ENCODE data around the gene GASK1B. TPM values are rescaled to one million over a fixed set of nuclear protein-coding genes. Genes with fewer than 3 reads are reported as not detected.

Gene GASK1B
- total and polyA plus RNA-seq, 2 donors (not counting 1 experiment from before 2014, with no cell fraction given) = 23.6 to 51.6 TPM

GRCh38 chr4:158134222-158134621, 38.6 kb downstream of the GASK1B start:
- no peak overlapping the region for H3K9ac ChIP-seq (ENCODE audit: insufficient read depth, low read length)
- H3K4me3 ChIP-seq (replicated peaks in 1 of 4; ENCODE audit: control extremely low read depth in 1 of 4, insufficient read depth in 1 of 4, low read depth in 3 of 4, low read length in 4 of 4) = no peak overlapping the region
- no peak overlapping the region for H2AFZ ChIP-seq (ENCODE audit: low read length)
- H3K79me2 ChIP-seq (ENCODE audit: control insufficient read depth, insufficient read depth, low read length) = no peaks in the 10 kb centered on the region
- no peak overlapping the region for H3K27ac ChIP-seq (ENCODE audit: insufficient read depth, low read length)
- no peak for DNase-seq (ENCODE audit: low read depth in 2 of 2)
- H4K20me1 ChIP-seq (ENCODE audit: control insufficient read depth, extremely low read depth, insufficient read depth, low read length) = no peaks in the 10 kb centered on the region
- no peaks in the 10 kb centered on the region for H3K4me1 ChIP-seq (ENCODE audit: control insufficient read depth, extremely low read depth, insufficient read depth, low read length)
- no peaks in the 10 kb centered on the region for H3K9me3 ChIP-seq (ENCODE audit: control insufficient read depth, insufficient read depth, low read depth, low read length)
- no peak overlapping the region for H3K4me2 ChIP-seq (ENCODE audit: extremely low read depth, insufficient read depth, low read length)
- TF ChIP-seq EZH2 (IDR thresholded peaks at IDR 0.05; ENCODE audit: low read length, missing control alignments) = no peak
- TF ChIP-seq CTCF (conservative IDR thresholded peaks at IDR 0.05 in 1 of 2, IDR thresholded peaks at IDR 0.05 in 1 of 2; ENCODE audit: low read depth in 1 of 2, low read length in 2 of 2) = no peak
- H3K27me3 ChIP-seq (ENCODE audit: control insufficient read depth, insufficient read depth, low read length) = no peaks in the 10 kb centered on the region
- no peaks in the 10 kb centered on the region for H3K36me3 ChIP-seq (ENCODE audit: control insufficient read depth, insufficient read depth, low read length)

GRCh38 chr4:158133551-158133950, 39.3 kb downstream of the GASK1B start:
- DNase-seq (ENCODE audit: low read depth in 2 of 2) = no peak
- H4K20me1 ChIP-seq (ENCODE audit: control insufficient read depth, extremely low read depth, insufficient read depth, low read length) = no peaks in the 10 kb centered on the region
- TF ChIP-seq EZH2 (IDR thresholded peaks at IDR 0.05; ENCODE audit: low read length, missing control alignments) (no peak), CTCF (conservative IDR thresholded peaks at IDR 0.05 in 1 of 2, IDR thresholded peaks at IDR 0.05 in 1 of 2; ENCODE audit: low read depth in 1 of 2, low read length in 2 of 2) (no peak)
- no peak overlapping the region for H2AFZ ChIP-seq (ENCODE audit: low read length)
- H3K4me2 ChIP-seq (ENCODE audit: extremely low read depth, insufficient read depth, low read length) = no peak overlapping the region
- H3K36me3 ChIP-seq (ENCODE audit: control insufficient read depth, insufficient read depth, low read length) = no peaks in the 10 kb centered on the region
- H3K9me3 ChIP-seq (ENCODE audit: control insufficient read depth, insufficient read depth, low read depth, low read length) = no peaks in the 10 kb centered on the region
- H3K9ac ChIP-seq (ENCODE audit: insufficient read depth, low read length) = no peak overlapping the region
- H3K27me3 ChIP-seq (ENCODE audit: control insufficient read depth, insufficient read depth, low read length) = no peaks in the 10 kb centered on the region
- H3K4me3 ChIP-seq (replicated peaks in 1 of 4; ENCODE audit: control extremely low read depth in 1 of 4, insufficient read depth in 1 of 4, low read depth in 3 of 4, low read length in 4 of 4) = no peak overlapping the region
- no peaks in the 10 kb centered on the region for H3K4me1 ChIP-seq (ENCODE audit: control insufficient read depth, extremely low read depth, insufficient read depth, low read length)
- no peak overlapping the region for H3K27ac ChIP-seq (ENCODE audit: insufficient read depth, low read length)
- no peaks in the 10 kb centered on the region for H3K79me2 ChIP-seq (ENCODE audit: control insufficient read depth, insufficient read depth, low read length)

- no peaks in the 10 kb centered on the region for H3K27me3 ChIP-seq (ENCODE audit: control insufficient read depth, insufficient read depth, low read length)
- H3K27ac ChIP-seq (ENCODE audit: insufficient read depth, low read length) = no peak overlapping the region
- H3K36me3 ChIP-seq (ENCODE audit: control insufficient read depth, insufficient read depth, low read length) = no peaks in the 10 kb centered on the region
- DNase-seq (ENCODE audit: low read depth in 2 of 2) = peak; percentile 14 to 31
- H3K4me2 ChIP-seq (ENCODE audit: extremely low read depth, insufficient read depth, low read length) = no peak overlapping the region
- H3K79me2 ChIP-seq (ENCODE audit: control insufficient read depth, insufficient read depth, low read length) = no peaks in the 10 kb centered on the region
- no peaks in the 10 kb centered on the region for H3K4me1 ChIP-seq (ENCODE audit: control insufficient read depth, extremely low read depth, insufficient read depth, low read length)
- TF ChIP-seq CTCF (conservative IDR thresholded peaks at IDR 0.05 in 1 of 2, IDR thresholded peaks at IDR 0.05 in 1 of 2; ENCODE audit: low read depth in 1 of 2, low read length in 2 of 2) (no peak), EZH2 (IDR thresholded peaks at IDR 0.05; ENCODE audit: low read length, missing control alignments) (no peak)
- no peak overlapping the region for H3K4me3 ChIP-seq (replicated peaks in 1 of 4; ENCODE audit: control extremely low read depth in 1 of 4, insufficient read depth in 1 of 4, low read depth in 3 of 4, low read length in 4 of 4)
- H4K20me1 ChIP-seq (ENCODE audit: control insufficient read depth, extremely low read depth, insufficient read depth, low read length) = no peaks in the 10 kb centered on the region
- no peak overlapping the region for H3K9ac ChIP-seq (ENCODE audit: insufficient read depth, low read length)
- H2AFZ ChIP-seq (ENCODE audit: low read length) = no peak overlapping the region
- H3K9me3 ChIP-seq (ENCODE audit: control insufficient read depth, insufficient read depth, low read depth, low read length) = no peaks in the 10 kb centered on the region
Observed at GRCh38 chr4:158131027-158131426, 41.8 kb downstream of the GASK1B start.
